ENCODE measurements around the gene USP31. TPM values are rescaled to one million over a fixed set of nuclear protein-coding genes. Genes with fewer than 3 reads are reported as not detected.

The USP31 gene
- total and polyA plus RNA-seq, 11 donors, result 9.2 to 49.9 (median 23.8) TPM

DNA sequence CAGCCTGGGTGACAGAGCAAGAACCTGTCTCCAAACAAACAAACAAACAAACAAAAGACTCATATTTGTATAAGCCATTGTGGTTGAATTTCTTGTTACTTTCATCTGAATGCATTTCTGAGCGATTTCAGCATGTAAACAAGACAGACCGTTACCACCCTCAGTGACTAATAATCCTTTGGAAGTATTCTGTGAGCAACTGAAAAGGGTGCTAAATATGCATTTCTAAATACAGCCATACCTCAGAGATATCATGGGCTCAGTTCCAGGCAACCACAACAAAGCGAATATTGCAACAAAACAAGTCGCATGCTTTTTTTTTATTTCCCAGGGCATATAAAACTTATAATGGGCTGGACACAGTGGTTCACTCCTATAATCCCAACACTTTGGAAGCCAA lies 109.0 kb downstream of the USP31 start:
- intact Hi-C loops (cut with DNase I), result no loop called here
- TF ChIP-seq, protein P1, sequence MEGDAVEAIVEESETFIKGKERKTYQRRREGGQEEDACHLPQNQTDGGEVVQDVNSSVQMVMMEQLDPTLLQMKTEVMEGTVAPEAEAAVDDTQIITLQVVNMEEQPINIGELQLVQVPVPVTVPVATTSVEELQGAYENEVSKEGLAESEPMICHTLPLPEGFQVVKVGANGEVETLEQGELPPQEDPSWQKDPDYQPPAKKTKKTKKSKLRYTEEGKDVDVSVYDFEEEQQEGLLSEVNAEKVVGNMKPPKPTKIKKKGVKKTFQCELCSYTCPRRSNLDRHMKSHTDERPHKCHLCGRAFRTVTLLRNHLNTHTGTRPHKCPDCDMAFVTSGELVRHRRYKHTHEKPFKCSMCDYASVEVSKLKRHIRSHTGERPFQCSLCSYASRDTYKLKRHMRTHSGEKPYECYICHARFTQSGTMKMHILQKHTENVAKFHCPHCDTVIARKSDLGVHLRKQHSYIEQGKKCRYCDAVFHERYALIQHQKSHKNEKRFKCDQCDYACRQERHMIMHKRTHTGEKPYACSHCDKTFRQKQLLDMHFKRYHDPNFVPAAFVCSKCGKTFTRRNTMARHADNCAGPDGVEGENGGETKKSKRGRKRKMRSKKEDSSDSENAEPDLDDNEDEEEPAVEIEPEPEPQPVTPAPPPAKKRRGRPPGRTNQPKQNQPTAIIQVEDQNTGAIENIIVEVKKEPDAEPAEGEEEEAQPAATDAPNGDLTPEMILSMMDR (IDR thresholded peaks at IDR 0.05), result no peak
- TF ChIP-seq POLR2A (IDR thresholded peaks at IDR 0.05), result no peak
- WGBS, 4 donors, result 80 to 86% (median 83%) methylated on average over 4 of the region's 4 CpGs
- Histone ChIP-seq H3K4me3 (no peak overlapping the region), H3K4me1 (no peaks in the 10 kb centered on the region), H3K27me3 (peaks cover 0 to 6% (median 0%) of the 10 kb centered on the region in 9 donors), H3K27ac (no peak overlapping the region), H3K36me3 (no peaks in the 10 kb centered on the region), H3K9me3 (peaks cover 0 to 13% (median 0%) of the 10 kb centered on the region in 12 donors)
- ATAC-seq, result no peak
- no peak for DNase-seq

DNA sequence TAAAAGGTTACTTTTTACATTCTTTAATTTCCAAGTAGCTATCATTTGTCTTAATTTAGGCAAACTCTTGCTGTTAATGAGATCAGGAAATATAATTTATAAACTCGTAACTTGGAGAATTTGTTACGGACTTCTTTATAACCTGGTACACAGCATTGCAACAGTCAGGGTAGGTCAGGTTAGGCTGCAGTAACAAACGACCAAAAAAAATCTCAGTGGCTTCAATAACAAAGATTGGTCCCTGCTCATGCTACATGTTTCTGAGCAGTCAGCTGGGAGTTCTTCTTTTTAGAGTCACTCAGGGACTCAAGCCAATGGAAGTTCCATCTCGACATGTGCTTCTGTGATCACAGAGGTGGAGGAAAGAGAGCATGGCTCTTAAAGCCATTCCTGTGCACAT lies 110.1 kb downstream of the USP31 start:
- 78 to 82% (median 81%) methylated on average over 4 of the region's 4 CpGs for WGBS, 4 donors
- no peak overlapping the region for H3K27ac ChIP-seq
- TF ChIP-seq, protein P1 (IDR thresholded peaks at IDR 0.05), result no peak
- no peak for TF ChIP-seq POLR2A (IDR thresholded peaks at IDR 0.05)
- no peaks in the 10 kb centered on the region for H3K36me3 ChIP-seq
- no peak overlapping the region for H3K4me3 ChIP-seq
- no peaks in the 10 kb centered on the region for H3K27me3 ChIP-seq
- intact Hi-C loops (cut with DNase I), result loop anchor here in 1 of 10 donors (10.0 kb wide), 1 partner anchor 64 kb away; no protein-coding TSS in a partner anchor
- H3K9me3 ChIP-seq, result peaks cover 0 to 4% (median 0%) of the 10 kb centered on the region in 12 donors
- no peak for ATAC-seq
- no peaks in the 10 kb centered on the region for H3K4me1 ChIP-seq
- no peak for DNase-seq

DNA sequence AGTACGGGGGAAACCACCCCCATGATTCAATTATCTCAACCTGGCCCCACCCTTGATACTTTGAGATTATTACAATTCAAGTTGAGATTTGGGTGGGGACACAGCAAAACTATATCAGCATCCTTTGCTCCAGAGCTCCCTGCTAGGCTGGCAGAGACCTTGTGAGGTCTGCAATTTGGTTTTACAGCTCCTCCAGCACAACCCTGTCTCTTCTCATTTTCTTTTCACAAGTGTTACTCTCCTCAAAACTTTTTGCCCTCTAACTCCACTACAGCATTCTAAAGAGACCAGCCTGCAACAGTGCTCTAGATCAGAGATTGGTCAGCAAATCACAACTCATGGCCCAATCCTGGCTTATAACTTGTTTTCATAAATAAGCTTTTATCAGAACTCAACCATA lies 114.0 kb downstream of the USP31 start:
- Histone ChIP-seq H3K4me1 (no peaks in the 10 kb centered on the region), H3K36me3 (no peaks in the 10 kb centered on the region), H3K4me3 (no peak overlapping the region), H3K27ac (no peak overlapping the region), H3K9me3 (peaks cover 0 to 19% (median 8%) of the 10 kb centered on the region in 12 donors), H3K27me3 (peaks cover 0 to 18% (median 0%) of the 10 kb centered on the region in 9 donors)
- WGBS, 4 donors, result 0 to 88% (median 23%) methylated on average over 1 of the region's 1 CpG
- no peak for ATAC-seq
- intact Hi-C loops (cut with DNase I), result loop anchor here in 1 of 10 donors (10.0 kb wide), 1 partner anchor 60 kb away; no protein-coding TSS in a partner anchor
- TF ChIP-seq POLR2A (IDR thresholded peaks at IDR 0.05), result no peak
- TF ChIP-seq, protein P1 (IDR thresholded peaks at IDR 0.05), result no peak
- DNase-seq, result no peak

DNA sequence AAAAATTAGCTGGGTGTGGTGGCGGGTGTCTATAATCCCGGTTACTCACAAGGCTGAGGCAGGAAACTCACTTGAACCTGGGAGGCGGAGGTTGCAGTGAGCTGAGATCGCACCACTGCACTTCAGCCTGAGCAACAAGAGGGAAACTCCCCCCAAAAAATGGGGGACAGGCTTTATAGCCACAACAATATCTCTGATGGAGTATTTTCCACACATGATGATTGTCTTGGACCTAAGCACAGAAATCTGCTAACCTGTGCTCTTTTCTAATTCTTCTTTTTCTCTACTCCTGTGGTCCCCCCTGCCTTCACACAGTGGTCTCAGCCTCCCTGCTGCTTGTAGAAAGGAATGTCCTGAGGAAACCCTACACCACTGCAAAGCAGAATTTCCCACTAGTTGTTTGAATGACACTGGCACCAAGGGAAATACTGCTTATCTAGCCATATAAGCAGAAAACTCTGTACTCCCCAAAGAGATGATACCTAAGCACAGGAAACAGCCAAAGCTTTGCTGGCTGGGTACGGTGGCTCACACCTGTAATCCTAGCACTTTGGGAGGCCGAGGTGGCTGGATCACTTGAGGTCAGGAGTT lies 117.6 kb downstream of the USP31 start:
- H3K27ac ChIP-seq, result no peak overlapping the region
- intact Hi-C loops (cut with DNase I), result loop anchor here in 1 of 10 donors (10.0 kb wide), 1 partner anchor 57 kb away; no protein-coding TSS in a partner anchor
- H3K4me3 ChIP-seq, result no peak overlapping the region
- H3K36me3 ChIP-seq, result no peaks in the 10 kb centered on the region
- H3K4me1 ChIP-seq, result no peaks in the 10 kb centered on the region
- TF ChIP-seq, protein P1 (IDR thresholded peaks at IDR 0.05), result no peak
- TF ChIP-seq POLR2A (IDR thresholded peaks at IDR 0.05), result no peak
- WGBS, 4 donors, result 46 to 59% (median 50%) methylated on average over 6 of the region's 6 CpGs
- peaks cover 0 to 19% (median 8%) of the 10 kb centered on the region in 12 donors for H3K9me3 ChIP-seq
- ATAC-seq (no peak), DNase-seq (no peak)
- H3K27me3 ChIP-seq, result peaks cover 0 to 18% (median 0%) of the 10 kb centered on the region in 9 donors
